Effector memory CD8-positive, alpha-beta T cell (primary cell): ENCODE measurements around the gene NIPBL.
"Not testable (repeated sequence)": the region's sequence is repeated elsewhere in the genome, so short reads cannot be mapped to it uniquely, and the experiment has no call there.

Experiments used
- ATAC-seq: fragments of 150-1000 bp; cut with Tn5 transposase; replicated peaks from 2 replicates; pipeline ENCODE4 v1.10.0; 2021; ENCODE audit warnings: mild to moderate bottlenecking, moderate library complexity
- DNase-seq, 3 experiments: peaks; one replicate each; pipeline ENCODE4 v3.0.0; 2021
- H3K27ac Mint-ChIP-seq, 2 donors: one replicate each; pipeline ENCODE4 v1.8.0; 2022; ENCODE audit warnings: mild to moderate bottlenecking in 2 of 2, mixed read lengths in 2 of 2, moderate library complexity in 2 of 2
- H3K27me3 Mint-ChIP-seq, 2 donors: one replicate each; pipeline ENCODE4 v1.8.0; 2022; ENCODE audit warnings: mixed read lengths in 2 of 2
- H3K36me3 Mint-ChIP-seq: one replicate; pipeline ENCODE4 v1.8.0; 2022; ENCODE audit warnings: mild to moderate bottlenecking, moderate library complexity, mixed read lengths; ENCODE audit not compliant: insufficient read depth
- H3K4me1 Mint-ChIP-seq, 2 donors: one replicate each; pipeline ENCODE4 v1.8.0; 2022; ENCODE audit warnings: low read depth in 2 of 2, mixed read lengths in 2 of 2
- H3K4me3 Mint-ChIP-seq, 2 donors: one replicate each; pipeline ENCODE4 v1.8.0; 2022; ENCODE audit warnings: mild to moderate bottlenecking in 2 of 2, mixed read lengths in 2 of 2, moderate library complexity in 2 of 2
- H3K9me3 Mint-ChIP-seq, 2 donors: one replicate each; pipeline ENCODE4 v1.8.0; 2022; ENCODE audit warnings: mixed read lengths in 2 of 2

Gene NIPBL

DNA sequence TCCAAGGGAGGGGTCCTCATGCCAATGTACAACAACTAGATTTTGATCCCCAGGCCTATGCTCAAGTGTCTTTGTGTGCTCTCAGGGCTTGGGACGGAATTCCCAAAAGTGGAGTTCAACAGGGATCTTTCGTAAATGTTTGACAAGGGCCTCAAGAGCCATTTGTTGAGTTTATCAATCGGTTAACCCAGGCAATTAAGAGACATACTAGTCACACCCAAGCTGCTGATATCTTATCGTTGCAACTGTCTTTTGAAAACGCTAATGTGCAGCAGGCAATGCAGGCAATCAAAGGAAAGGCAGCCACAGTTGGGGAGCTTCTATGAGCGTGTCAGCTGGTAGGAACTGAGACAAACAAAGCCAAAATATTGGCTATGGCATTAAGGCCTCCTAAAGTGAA lies 211.4 kb downstream of the NIPBL start:
- Mint-ChIP-seq H3K27ac (no peak overlapping the region), H3K9me3 (no peaks in the 10 kb centered on the region), H3K4me3 (no peak overlapping the region), H3K36me3 (no peaks in the 10 kb centered on the region), H3K4me1 (no peaks in the 10 kb centered on the region), H3K27me3 (no peaks in the 10 kb centered on the region)
- ATAC-seq (no peak), DNase-seq (no peak)

DNA sequence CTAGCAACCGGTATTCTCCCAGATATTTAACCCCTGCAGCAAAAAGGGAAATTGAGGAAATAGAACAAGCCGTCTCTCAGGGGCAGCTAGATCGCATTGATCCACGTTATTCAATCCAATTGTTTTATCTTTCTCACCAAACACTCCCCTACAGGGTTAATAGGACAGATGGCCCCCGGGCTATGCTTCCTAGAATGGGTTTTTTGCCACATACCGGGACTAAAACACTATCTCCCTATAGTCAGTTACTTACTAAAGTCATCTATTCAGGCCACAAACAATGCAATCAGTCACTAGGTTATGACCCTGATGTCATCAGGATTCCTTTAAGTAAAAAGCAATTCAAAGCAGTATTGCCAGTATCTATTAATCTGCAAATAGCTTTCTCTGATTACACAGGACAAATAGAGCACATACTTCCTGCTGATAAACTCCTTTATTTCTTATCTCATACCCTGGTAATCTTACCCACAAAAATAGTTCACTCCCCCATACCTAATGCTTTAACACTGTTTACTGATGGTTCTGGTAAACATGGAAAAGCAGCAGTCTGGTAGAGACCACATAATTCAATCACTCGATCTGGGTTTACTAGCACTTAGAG lies 213.7 kb downstream of the NIPBL start:
- peaks cover 0 to 9% of the 10 kb centered on the region in 2 donors for H3K9me3 Mint-ChIP-seq
- no peak for ATAC-seq
- H3K27me3 Mint-ChIP-seq: no peaks in the 10 kb centered on the region
- H3K4me3 Mint-ChIP-seq: no peak overlapping the region
- H3K4me1 Mint-ChIP-seq: no peaks in the 10 kb centered on the region
- H3K36me3 Mint-ChIP-seq: no peaks in the 10 kb centered on the region
- DNase-seq: no peak
- H3K27ac Mint-ChIP-seq: no peak overlapping the region

DNA sequence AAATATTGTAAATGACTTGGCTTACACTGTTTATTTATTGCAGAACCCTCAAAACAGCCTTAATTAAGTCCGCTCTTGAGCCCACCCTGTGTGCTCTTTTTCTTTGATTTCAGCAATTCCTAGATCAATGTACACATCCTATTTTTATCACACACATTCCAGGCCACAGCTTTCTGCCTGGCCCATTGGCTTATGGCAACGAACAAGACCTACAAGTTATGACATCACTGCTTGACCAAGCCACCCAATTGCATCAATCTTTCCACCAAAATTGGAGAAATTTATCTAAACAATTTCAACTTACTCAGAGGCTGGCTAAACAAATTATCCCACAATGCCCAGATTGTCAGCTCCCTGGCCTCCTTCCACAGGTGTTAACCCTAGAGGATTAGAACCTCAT lies 214.2 kb downstream of the NIPBL start:
- H3K27me3 Mint-ChIP-seq: no peaks in the 10 kb centered on the region
- no peak overlapping the region for H3K4me3 Mint-ChIP-seq
- H3K4me1 Mint-ChIP-seq: no peaks in the 10 kb centered on the region
- ATAC-seq (no peak), DNase-seq (no peak)
- H3K9me3 Mint-ChIP-seq: peaks cover 0 to 9% of the 10 kb centered on the region in 2 donors
- no peak overlapping the region for H3K27ac Mint-ChIP-seq
- H3K36me3 Mint-ChIP-seq: no peaks in the 10 kb centered on the region

DNA sequence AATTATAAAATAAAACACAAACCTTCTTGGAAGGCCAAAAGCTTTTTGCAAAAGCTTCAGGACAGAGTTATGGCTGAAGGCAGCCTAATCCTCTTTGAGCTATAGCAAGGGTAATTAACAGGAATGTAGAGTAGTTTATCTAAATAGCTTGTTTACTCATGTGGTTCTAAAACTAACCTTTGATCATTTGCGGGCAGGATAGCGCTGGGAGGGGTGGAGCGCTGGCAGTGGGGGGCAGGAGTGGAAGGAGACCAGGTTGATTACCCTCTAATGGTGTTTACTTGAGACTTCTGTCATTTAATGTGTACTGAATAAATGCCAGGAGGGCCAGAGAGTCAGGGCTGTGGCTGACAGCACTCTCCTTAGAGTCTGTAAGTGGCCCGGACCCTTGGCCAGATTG lies 217.2 kb downstream of the NIPBL start:
- DNase-seq, H3K27me3 Mint-ChIP-seq, H3K4me1 Mint-ChIP-seq, H3K27ac Mint-ChIP-seq, H3K36me3 Mint-ChIP-seq, H3K4me3 Mint-ChIP-seq, ATAC-seq: not testable (repeated sequence)
- peaks cover 2 to 25% of the 10 kb centered on the region in 2 donors for H3K9me3 Mint-ChIP-seq

DNA sequence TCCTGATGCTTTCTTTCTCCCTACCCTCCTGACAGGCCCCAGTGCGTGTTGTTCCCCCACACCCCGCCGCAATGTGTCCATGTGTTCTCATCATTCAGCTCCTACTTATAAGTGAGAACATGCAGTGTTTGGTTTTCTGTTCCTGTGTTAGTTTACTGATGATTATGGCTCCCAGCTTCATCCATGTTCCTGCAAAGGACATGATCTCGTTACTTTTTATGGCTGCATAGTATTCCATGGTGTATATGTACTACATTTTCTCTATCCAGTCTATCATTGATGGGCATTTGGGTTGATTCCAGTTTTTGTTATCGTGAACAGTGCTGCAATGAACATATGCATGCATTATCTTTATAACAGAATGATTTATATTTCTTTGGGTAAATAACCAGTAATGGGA lies 222.7 kb downstream of the NIPBL start:
- not testable (repeated sequence) for H3K4me1 Mint-ChIP-seq

DNA sequence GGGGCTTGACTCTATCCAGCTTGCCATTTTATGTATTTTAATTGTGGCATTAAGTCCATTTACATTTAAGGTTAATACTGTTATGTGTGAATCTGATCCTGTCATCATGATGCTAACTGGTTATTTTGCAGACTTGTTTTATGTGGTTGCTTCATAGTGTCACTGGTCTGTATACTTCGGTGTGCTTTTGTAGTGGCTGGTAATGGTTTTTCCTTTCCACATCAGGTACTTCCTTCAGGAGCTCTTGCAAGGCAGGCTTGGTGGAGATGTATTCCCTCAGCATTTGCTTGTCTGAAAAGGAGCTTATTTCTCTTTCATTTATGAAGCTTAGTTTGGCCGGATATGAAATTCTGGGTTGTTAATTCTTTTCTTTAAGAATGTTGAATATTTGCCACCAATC lies 226.7 kb downstream of the NIPBL start:
- no peak for ATAC-seq
- no peak for DNase-seq
- no peak overlapping the region for H3K27ac Mint-ChIP-seq
- peaks cover 8% of the 10 kb centered on the region for H3K36me3 Mint-ChIP-seq
- H3K4me3 Mint-ChIP-seq: no peak overlapping the region
- H3K9me3 Mint-ChIP-seq: peaks cover 2 to 38% of the 10 kb centered on the region in 2 donors
- H3K4me1 Mint-ChIP-seq: no peaks in the 10 kb centered on the region
- H3K27me3 Mint-ChIP-seq: no peaks in the 10 kb centered on the region

More for the DNA sequence above, 222.7 kb downstream of the NIPBL start:
- not testable (repeated sequence) for DNase-seq, H3K36me3 Mint-ChIP-seq, H3K27ac Mint-ChIP-seq, H3K27me3 Mint-ChIP-seq, H3K4me3 Mint-ChIP-seq, ATAC-seq
- peaks cover 4 to 56% of the 10 kb centered on the region in 2 donors for H3K9me3 Mint-ChIP-seq

DNA sequence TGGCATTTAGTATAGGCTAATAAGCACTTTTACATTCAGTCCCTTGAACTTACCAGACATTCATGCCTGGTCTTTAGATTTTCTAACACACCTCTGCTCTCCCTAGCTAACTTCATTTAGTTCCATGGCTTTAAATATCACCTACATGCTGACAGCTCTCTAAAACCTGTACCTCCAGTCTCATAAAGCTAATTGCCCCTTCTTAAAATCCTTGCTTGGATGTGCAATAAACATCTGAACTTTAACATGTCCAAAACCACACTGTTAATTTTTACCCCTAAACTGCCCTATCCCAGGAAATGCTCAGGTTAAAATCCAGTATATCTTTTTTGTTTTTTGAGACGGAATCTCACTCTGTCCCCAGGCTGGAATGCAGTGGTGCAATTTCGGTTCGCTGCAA lies 232.8 kb downstream of the NIPBL start:
- Mint-ChIP-seq H3K9me3 (no peaks in the 10 kb centered on the region), H3K27ac (no peak overlapping the region), H3K4me1 (peaks cover 7 to 13% of the 10 kb centered on the region in 2 donors), H3K4me3 (no peak overlapping the region), H3K36me3 (peaks cover 4% of the 10 kb centered on the region), H3K27me3 (no peaks in the 10 kb centered on the region)
- no peak for ATAC-seq
- DNase-seq: no peak

DNA sequence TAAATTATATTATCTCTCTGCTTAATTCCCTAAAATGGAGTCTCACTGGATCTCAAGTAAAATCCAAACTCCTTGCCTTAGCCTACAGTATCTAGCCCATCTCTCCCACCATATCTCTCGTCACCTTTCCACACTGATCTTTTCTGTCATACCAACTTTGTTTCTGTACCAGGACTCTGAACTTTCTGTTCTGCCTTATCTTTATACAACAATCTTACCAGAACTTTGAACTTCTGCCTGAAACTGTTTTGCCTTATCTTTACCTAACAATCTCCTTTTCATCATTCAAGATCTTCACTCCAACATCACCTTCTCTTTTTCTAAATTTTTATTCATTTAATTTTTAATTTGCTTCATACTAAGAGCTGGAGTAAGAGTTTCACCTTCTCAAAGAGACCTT lies 233.6 kb downstream of the NIPBL start:
- peak overlapping the region in 1 of 2 donors; percentile 17 for H3K27ac Mint-ChIP-seq
- H3K4me3 Mint-ChIP-seq: no peak overlapping the region
- ATAC-seq: no peak
- H3K4me1 Mint-ChIP-seq: peaks cover 7 to 13% of the 10 kb centered on the region in 2 donors
- H3K27me3 Mint-ChIP-seq: no peaks in the 10 kb centered on the region
- DNase-seq: no peak
- H3K9me3 Mint-ChIP-seq: no peaks in the 10 kb centered on the region
- H3K36me3 Mint-ChIP-seq: peaks cover 6% of the 10 kb centered on the region

DNA sequence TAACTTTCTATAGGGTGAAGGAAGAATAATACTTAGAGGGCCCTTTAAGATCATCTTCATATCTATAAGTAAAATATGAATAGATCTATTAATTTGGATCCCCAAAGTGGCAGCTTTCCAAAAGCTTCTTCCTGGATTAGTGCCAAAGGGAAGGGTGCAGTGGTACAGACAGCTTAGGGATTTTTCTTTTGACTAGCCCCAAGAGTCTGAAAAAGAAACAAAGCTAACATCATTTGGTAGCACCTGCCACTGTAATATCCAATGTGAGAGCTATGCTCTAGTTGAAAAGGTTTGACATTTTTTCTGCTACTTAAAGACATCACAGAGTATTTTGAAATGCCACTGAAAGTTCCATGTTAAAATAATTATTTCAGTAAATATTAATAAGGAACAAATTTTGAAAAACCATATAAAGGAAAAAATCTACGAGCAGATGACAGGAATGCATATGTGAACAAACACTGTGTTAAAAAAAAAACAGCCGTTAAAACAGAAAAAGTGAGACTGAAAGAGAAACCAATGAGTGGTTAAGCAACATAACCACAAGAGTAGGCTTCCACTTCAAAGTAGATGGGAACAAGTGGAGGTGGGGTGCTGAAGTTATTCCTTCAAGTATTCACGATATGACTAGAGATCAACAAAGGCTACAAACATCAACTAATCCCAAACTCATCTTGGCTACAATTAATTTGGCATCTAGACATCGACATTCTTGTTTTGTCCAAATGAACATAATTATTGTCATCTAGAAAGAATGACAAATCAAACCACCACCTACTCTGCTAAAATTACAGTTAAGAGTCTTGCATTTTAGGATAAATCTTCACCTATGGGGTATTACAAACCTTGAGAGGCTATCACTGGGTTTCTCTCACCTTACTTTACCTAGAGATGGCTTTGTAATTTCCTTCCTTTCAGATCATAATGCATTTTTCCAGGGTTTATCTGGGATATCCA lies 235.1 kb downstream of the NIPBL start:
- Mint-ChIP-seq H3K27ac (peak overlapping the region; percentile 70 to 83), H3K9me3 (no peaks in the 10 kb centered on the region), H3K27me3 (no peaks in the 10 kb centered on the region), H3K4me1 (peaks cover 7 to 13% of the 10 kb centered on the region in 2 donors), H3K36me3 (peaks cover 6% of the 10 kb centered on the region), H3K4me3 (peak overlapping the region; percentile 65 to 74)
- peak; percentile 76 for ATAC-seq
- DNase-seq: no peak

DNA sequence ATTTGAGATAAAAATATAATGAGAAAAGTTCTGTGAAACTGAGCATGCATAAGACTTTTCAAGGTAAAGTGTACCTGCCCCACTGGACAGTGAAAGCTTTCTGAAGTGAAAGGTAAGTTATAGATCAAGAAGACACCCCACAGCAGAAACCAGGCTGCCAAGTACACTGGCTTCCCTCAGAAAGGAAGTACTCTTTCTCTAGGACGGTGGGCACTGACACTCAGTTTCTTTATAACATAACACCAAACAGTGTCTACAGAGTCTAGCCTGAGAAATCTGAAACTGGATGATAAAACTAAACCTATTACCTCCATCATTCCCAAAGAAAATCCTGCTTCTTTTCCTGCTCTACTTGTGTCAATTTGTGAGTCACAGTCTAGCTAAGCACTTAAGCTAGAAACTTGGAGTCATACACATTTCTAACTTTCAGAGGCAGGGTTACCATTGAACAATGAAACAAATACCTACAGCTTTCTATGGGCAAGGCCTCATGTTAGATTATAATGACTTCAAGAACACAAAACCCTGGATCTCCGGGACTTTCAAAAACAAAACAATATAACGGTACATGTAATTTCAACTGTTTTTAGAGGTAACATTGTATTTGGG lies 235.9 kb downstream of the NIPBL start:
- Mint-ChIP-seq H3K4me3 (peak overlapping the region; percentile 65 to 74), H3K27me3 (no peaks in the 10 kb centered on the region), H3K27ac (peak overlapping the region; percentile 70 to 83), H3K9me3 (no peaks in the 10 kb centered on the region), H3K4me1 (peaks cover 7 to 13% of the 10 kb centered on the region in 2 donors), H3K36me3 (peaks cover 4% of the 10 kb centered on the region)
- ATAC-seq: no peak
- DNase-seq: no peak
